HS-27A (cell line): ENCODE data around the gene TLR1.
"Not testable (repeated sequence)": the region's sequence is repeated elsewhere in the genome, so short reads cannot be mapped to it uniquely, and the experiment has no call there.

ENCODE experiments used
- DNase-seq: peaks from one replicate; pipeline ENCODE4 v3.0.0-alpha.2; 2012; ENCODE audit warnings: low read depth, missing footprints

TLR1 gene

GRCh38 chr4:38804654-38805295 lies at the start of gene TLR1:
TLR1 (minus strand) TSS chr4:38804791; CDS start chr4:38798831, 5,960 bp downstream.
- DNase-seq = peak; percentile 14

DNA sequence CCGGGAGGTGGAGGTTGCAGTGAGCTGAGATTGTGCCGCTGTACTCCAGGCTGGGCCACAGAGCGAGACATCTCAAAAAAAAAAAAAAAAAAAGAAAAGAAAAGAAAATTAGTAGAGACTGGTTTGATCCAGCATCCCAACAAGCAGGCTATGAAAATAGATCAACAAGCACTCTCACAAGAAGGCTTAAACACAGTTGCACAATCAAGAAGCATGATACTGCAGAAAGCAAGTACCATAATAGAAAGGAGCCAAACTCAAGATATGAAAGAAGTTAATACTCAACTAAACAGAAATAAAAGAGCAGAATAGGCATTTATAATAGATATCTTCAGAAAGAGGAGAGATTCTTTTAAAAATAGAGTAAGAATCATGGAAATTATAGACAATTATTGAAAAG lies 41.4 kb upstream of the TLR1 start:
- DNase-seq = no peak

- no peak for DNase-seq
Measured at GRCh38 chr4:38842994-38843393, 38.4 kb upstream of the TLR1 start.

DNA sequence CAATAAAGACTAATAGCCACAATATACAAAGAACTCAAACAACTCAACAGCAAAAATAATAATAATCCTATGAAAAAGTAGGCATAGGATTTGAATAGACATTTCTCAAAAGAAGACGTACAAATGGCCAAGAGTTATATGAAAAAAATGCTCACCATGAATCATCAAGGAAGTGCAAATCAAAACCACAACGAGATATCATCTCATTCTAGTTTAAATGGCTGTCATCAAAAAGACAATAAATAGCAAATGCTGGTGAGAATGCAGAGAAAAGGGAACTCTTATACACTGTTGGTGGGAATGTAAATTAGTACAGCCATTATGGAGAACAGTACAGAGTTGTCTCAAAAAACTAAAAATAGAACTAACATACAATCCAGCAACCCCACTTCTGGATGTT lies 33.3 kb upstream of the TLR1 start:
- DNase-seq = no peak

DNA sequence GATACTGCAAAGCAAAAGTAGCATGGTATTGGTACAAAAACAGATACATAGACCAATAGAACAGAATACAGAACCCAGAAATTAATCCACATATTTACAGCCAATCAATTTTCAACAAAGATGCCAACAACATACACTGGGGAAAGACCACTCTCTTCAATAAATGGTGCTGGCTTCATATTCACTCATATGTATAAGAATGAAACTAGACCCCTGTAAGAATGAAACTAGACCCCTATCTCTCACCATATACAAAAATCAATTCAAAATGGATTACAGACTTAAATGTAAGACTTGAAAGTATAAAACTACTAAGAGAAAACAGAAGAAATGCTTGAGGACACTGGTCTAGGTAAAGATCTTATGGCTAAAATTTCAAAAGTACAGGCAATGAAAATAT lies 32.7 kb upstream of the TLR1 start:
- no peak for DNase-seq

GRCh38 chr4:38834570-38834969 lies 30.0 kb upstream of the TLR1 start:
- DNase-seq = no peak

DNA sequence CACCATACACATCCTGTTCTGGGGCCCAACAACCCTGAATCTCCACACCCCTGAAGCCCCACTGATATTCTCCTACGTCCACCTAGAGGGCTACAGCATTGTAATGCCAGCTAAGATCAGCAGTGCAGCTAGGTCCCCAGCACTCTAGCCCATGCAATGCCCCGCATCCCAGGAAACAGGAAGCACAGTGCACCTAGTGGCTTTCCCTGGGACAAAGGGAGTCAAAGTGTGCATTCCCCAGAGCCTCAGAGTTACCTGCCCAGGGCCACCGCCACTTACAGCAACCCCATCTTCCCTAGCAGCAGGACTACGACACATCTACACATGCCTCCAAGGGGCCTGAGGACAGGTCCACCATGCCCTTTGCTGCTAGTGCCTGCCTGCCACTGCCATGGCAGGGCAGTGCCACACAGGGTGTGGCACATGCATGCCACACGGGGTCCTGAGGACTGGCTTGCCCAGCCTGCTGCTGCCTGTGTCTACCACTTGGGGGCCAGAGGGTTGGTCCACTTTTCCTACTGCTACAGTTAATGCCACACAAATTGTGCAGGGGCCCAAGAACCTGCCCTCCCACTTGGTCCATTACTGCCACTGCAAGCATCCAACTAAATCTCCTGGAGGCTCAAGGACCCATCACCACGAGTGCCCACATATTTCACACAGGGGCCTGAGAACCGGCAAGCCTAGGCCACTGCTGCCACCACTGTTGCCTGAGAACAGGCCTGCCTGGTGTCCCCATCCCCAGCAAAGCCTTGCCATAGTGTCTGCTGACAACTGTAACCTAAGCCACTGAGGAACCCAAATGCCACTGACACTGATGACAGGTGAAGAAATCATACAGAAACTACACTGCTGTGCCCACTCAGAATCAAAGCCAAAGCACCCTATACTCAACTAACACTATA lies 28.3 kb upstream of the TLR1 start:
- no peak for DNase-seq

DNA sequence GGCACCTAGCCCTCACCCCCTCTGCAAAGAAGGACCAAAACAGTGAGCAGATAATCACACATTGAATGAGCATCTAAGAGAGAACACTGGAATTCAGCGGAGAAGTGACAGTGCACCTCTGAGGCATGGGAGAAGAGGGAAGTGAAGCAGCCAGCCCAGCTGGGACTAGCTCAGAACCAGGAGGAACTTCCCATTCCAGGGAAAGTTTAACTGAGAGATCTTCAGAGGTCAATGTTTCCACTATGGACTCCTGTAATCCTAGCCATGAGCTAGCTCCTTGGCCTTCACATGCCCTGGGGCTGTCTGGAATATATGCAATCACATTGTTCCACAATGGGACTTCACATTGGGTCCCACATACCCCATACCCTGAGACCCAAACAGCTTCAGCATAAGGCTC lies 27.6 kb upstream of the TLR1 start:
- no peak for DNase-seq

- no peak for DNase-seq
Measured at GRCh38 chr4:38831653-38832052, 27.1 kb upstream of the TLR1 start.

- no peak for DNase-seq
Measured at GRCh38 chr4:38829237-38829636, 24.6 kb upstream of the TLR1 start.

DNA sequence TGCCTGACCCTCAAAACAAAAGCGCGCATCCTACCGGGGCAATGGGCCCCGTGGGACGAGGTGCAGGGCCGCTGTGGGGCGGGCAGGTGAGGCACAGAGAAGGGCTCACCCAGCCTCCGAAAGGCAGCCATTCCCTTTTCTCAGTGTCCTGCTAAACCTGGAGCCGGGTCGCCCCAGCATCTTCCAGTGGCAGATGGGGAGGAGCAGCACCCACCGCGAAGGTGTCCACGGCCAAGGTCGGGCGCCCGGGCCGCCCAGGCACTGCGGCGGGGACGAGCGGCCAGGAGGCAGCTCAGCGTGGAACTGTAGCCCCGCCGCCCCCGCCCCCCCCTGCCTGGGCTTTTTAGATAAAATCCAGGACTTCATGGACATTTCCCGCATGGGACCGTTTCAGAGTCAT lies 19.2 kb upstream of the TLR1 start:
- DNase-seq = no peak

DNA sequence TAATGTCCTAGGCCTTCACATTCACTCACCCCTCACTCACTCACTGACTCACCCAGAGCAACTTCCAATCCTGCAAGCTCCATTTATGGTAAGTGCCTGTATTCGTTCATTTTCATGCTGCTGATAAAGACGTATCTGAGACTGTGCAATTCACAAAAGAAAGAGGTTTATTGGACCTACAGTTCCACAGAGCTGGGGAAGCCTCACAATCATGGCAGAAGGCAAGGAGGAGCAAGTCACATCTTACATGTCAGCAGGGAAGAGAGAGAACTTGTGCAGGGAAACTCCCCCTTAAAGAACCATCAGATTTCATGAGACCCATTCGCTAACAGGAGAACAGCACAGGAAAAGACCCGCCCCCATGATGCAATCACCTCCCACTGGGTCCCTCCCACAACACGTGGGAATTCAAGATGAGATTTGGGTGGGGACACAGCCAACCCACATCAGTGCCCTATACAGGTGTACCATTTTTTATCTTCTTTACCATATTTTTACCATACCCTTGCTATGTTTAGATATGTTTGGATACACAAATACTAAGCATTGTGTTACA lies 18.2 kb upstream of the TLR1 start:
- no peak for DNase-seq

DNA sequence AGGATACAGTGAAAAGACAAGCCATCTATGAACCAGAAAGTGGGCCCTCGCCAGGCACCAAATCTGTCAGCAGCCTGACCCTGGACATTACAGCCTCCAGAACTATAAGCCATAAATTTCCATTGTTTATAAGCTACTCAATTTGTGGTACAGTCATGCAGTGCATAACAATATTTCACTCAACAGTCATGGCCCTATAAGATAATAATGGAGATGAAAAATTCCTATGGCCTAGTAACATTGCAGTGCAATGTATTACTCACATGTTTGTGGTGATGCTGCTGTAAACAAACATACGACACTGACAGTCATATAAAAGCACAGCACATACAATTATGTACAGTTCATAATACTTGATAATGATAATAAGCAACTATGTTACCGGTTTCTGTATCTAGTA lies 17.1 kb upstream of the TLR1 start:
- no peak for DNase-seq

DNA sequence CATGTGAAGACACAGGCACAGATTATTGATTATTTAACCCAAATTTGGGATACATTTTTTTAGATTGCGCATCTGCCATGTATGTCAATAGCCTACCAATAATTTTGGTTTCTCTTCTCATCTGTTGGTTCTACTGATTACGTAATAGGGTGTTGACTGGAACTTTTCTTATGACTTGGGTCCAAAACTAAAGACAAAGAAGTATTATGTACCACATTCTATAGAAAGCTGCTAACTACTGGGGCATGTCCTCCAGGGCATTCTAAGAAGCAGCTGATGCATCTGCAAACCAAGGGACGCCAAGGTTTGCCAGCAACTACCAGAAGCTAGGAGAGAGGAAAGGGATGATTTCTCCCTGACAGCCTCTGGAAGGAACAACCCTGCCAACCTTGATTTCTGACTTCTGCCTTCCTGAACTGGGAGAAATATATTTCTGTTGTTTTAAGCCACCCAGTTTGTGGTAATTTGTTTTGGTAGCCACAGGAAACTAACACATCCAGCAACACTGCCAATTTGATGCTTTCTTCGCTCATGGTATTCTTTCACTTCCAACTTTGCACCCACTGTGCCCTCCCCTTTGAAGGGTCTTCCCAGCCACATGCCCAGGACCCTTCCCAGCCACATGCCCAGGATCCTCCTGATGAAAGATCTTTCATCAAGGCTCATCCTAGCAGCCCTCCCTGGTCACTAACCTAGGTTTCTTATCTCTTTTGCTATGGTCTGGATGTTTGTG lies 15.9 kb upstream of the TLR1 start:
- no peak for DNase-seq

DNA sequence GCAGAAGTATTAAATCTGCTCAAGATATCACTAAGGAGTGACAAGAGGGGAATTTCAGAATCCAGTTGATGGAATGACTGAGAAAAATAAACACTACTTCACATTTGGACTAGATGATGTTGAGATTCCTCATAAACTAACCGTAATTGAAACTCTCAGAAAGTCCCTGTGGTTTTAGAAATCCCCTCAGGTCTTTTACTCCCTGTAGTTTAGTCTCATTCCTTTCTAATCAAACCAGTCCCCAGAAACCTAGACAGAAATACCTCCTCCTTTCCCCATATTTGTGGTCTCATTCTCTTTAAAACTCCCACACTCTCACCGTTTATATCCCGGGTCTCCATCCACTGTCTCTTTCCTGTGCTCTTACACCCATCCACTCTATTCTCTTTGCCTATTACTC lies 15.0 kb upstream of the TLR1 start:
- no peak for DNase-seq

DNA sequence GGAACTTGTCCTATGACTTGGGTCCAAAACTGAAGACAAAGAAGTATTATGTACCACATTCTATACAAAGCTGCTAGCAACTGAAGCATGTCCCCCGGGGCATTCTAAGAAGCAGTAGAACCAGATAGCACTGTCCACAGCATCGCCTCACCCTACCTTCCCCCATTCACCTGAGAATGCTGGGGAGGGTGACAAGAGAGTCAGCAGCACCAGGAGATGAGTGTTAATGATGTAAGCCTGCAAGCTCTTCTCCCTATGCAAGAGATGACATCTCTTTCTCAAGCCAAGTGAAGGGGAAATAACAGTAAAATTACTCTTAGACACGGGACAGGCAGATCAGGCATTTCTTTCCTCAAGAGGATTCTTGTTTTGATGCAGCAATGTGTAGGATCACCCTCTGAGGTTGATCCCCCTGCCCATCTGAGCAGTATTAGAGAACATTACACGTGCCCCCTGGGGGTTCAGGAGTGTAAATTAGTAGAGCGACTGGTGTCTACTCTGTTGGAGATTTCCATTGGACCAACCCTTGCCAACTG lies 13.9 kb upstream of the TLR1 start:
- DNase-seq = no peak

DNA sequence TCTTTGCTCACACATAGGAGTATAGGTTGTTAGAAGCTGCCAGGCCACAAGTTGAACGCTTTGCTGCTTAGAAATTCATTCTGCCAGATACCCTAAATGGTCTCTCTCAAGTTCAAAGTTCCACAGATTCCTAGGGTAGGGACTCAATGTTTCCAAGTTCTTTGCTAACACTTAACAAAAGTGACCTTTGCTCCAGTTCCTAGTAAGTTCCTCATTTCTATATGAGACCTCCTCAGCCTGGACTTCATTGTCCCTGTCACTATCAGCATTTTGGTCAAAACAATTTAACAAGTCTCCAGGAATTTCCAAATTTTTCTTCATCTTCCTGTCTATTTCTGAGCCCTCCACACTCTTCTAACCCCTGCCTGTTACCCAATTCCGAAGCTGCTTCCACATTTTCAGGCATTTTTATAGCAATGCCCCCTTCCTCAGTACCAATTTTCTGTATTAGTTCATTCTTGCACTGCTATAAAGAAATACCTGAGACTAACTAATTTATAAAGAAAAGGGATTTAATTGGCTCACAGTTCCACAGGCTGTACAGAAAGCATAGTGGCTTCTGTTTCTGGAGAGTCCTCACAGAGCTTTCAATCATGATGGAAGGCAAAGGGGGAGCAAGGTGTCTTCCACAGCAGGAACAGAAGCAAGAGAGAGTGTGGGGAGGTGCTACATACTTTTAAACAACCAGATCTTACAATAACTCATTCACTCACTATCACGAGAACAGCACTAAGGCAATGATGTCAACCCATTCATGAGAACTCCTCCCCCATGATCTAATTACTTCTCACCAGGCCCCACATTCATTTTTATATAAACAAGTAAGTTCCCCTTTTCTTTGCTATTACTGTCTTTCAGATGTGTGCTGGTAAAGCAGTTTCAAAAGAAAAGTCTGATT lies 11.5 kb upstream of the TLR1 start:
- DNase-seq = no peak

GRCh38 chr4:38814386-38814785 lies 9.8 kb upstream of the TLR1 start:
- DNase-seq = no peak

- DNase-seq = no peak
Measured at GRCh38 chr4:38811297-38811696, 6.7 kb upstream of the TLR1 start.

- not testable (repeated sequence) for DNase-seq
Measured at GRCh38 chr4:38807462-38807861, 2.9 kb upstream of the TLR1 start.

GRCh38 chr4:38806251-38806650 lies 1.7 kb upstream of the TLR1 start:
- DNase-seq = not testable (repeated sequence)
